Mononuclear cell (primary cell): Measurements from ENCODE around the gene VWA1. TPM values are rescaled to one million over a fixed set of nuclear protein-coding genes. Genes with fewer than 3 reads are reported as not detected.
"Not testable (repeated sequence)": the region's sequence is repeated elsewhere in the genome, so short reads cannot be mapped to it uniquely, and the experiment has no call there.

Source experiments
- H3K27me3 ChIP-seq: 2 replicates; pipeline ENCODE4 v1.6.0; 2011; ENCODE audit warnings: low read length, control low read depth; ENCODE audit not compliant: insufficient read depth
- H3K4me1 ChIP-seq: 2 replicates; pipeline ENCODE4 v1.5.1; 2011; ENCODE audit warnings: mild to moderate bottlenecking, low read length, control low read depth; ENCODE audit not compliant: insufficient read depth
- H3K4me3 ChIP-seq: 2 replicates; pipeline ENCODE4 v1.5.1; 2011; ENCODE audit warnings: mild to moderate bottlenecking, low read length, moderate library complexity
- H3K9me3 ChIP-seq: 2 replicates; pipeline ENCODE4 v1.5.1; 2011; ENCODE audit warnings: low read depth, mild to moderate bottlenecking, control low read depth, low read length
- total RNA-seq: library from RNA; depleted of rRNA; stranded (reverse); fragments of >200 nt; gene quantifications from one replicate; pipeline ENCODE4 v1.2.3, GENCODE V29; 2012

The VWA1 gene
- total RNA-seq, 1 donor = 0.10 TPM

DNA sequence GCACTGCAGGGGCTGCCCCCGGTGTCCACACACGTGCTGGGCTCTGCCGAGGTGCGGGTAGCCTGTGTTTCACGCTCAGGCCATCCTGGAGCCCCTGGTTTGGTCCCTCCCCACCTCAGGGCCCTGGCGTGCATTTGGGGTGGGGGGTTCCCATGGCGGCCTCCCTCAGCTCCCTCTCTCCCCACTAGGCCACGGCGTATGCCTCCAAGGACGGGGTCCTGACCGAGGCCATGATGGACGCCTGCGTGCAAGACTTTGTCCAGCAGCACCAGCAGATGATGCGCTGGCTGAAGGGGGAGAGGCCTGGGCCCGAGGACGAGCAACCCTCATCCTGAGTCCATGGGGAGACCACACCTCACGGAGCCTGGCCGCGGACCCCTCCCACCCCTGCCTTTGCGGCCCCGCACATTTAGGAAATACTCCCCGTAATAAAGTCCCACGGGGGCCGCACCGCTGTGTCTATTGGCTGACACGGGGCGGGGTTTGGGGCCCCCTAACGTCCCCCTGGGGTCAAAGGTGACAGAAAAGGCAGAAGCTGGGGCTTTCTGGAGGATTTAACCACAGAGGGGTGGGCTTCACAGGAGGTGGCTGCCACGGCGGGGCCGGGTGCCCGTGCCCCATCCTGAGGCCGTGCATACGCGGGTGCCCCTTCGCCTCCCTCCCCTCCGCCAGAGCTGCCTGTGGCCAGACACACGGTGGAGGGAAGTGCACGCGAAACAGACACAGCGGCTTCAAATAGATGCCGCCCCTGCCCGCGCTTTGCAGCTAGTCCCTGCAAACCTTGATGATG is 32.9 kb downstream of the VWA1 start:
- H3K4me1 ChIP-seq = peaks cover 19% of the 10 kb centered on the region
- H3K4me3 ChIP-seq, H3K27me3 ChIP-seq, H3K9me3 ChIP-seq: not testable (repeated sequence)

- Histone ChIP-seq H3K4me3 (peak overlapping the region; percentile 76), H3K4me1 (peaks cover 22% of the 10 kb centered on the region), H3K9me3 (no peaks in the 10 kb centered on the region), H3K27me3 (no peaks in the 10 kb centered on the region)
Observed at GRCh38 chr1:1470626-1471388, 35.3 kb downstream of the VWA1 start.

GRCh38 chr1:1471389-1472052 is 36.0 kb downstream of the VWA1 start, which contains the start of gene ATAD3B:
ATAD3B (plus strand) TSS chr1:1471765; CDS start chr1:1471885, 120 bp downstream.
- Histone ChIP-seq H3K9me3 (no peaks in the 10 kb centered on the region), H3K4me1 (peaks cover 22% of the 10 kb centered on the region), H3K4me3 (peak within 1 kb of the TSS; percentile 76), H3K27me3 (no peaks in the 10 kb centered on the region)

GRCh38 chr1:1472053-1472876 is 36.8 kb downstream of the VWA1 start:
- H3K4me1 ChIP-seq = peaks cover 22% of the 10 kb centered on the region
- peak overlapping the region; percentile 76 for H3K4me3 ChIP-seq
- H3K9me3 ChIP-seq, H3K27me3 ChIP-seq: not testable (repeated sequence)

DNA sequence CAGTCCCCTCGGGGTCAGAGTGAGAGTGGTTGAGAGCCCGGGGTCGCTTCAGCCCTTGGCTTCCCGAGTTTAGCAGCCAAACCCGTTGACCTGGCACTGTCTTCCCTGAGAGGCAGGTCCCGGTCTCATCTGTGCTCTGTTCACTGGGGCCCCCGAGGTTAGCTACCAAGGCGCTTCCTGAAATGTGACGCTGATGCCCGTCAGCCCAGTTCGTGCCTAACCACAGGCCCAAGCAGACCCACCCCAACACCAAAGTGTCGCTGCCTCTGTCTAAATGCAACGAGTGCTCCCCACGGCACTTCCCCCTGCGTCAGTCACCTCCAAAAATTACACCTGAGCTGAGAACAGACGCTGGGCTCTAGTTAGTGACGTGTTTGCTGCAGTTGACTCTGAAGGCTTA is 40.5 kb downstream of the VWA1 start:
- not testable (repeated sequence) for H3K4me3 ChIP-seq, H3K27me3 ChIP-seq, H3K9me3 ChIP-seq
- H3K4me1 ChIP-seq = peaks cover 16% of the 10 kb centered on the region

- Histone ChIP-seq H3K27me3 (no peaks in the 10 kb centered on the region), H3K9me3 (no peaks in the 10 kb centered on the region)
Observed at GRCh38 chr1:1477206-1477605, 41.7 kb downstream of the VWA1 start.

GRCh38 chr1:1479547-1480487 is 44.3 kb downstream of the VWA1 start:
- H3K9me3 ChIP-seq = no peaks in the 10 kb centered on the region
- no peaks in the 10 kb centered on the region for H3K27me3 ChIP-seq
- no peaks in the 10 kb centered on the region for H3K4me1 ChIP-seq

More at GRCh38 chr1:1477206-1477605, 41.7 kb downstream of the VWA1 start:
- H3K4me3 ChIP-seq = no peak overlapping the region
- H3K4me1 ChIP-seq = peaks cover 14% of the 10 kb centered on the region

DNA sequence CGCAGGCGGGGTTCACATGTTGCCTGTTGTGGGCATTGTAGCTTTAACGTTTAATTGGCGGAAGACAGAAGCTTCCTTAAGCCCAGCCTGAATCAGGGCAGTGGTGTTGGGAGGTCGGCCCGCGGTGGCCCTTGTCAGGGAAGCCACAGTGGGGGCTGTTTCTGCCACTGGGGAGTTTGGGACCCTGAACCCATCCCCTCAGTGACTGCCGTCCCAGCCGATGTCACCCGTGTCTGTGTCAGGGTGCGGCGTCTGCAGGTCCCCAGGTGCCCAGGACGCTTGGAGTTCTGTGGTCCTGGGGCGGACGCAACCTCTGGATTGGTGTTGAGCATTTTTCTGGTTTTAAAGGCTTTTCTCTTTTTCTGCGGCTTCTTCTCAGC is 45.0 kb downstream of the VWA1 start:
- not testable (repeated sequence) for H3K4me3 ChIP-seq, H3K9me3 ChIP-seq, H3K4me1 ChIP-seq, H3K27me3 ChIP-seq

More at GRCh38 chr1:1479547-1480487, 44.3 kb downstream of the VWA1 start:
- H3K4me3 ChIP-seq = no peak overlapping the region

DNA sequence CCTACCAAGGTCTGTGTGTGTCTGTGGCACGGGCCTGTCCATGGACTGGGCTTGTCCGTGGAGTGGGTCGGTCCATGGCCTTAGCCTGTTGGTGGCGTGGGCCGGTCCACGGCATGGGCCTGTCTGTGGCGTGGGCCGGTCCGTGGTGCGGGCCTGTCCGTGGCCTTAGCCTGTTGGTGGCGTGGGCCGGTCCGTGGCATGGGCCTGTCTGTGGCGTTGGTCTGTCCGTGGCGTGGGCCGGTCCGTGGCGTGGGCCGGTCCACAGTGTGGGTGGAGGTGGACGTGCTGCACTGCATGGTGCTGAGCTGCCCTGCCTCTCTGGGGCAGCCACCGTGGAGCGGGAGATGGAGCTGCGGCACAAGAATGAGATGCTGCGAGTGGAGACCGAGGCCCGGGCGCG is 46.3 kb downstream of the VWA1 start:
- H3K9me3 ChIP-seq, H3K4me3 ChIP-seq, H3K27me3 ChIP-seq, H3K4me1 ChIP-seq: not testable (repeated sequence)

DNA sequence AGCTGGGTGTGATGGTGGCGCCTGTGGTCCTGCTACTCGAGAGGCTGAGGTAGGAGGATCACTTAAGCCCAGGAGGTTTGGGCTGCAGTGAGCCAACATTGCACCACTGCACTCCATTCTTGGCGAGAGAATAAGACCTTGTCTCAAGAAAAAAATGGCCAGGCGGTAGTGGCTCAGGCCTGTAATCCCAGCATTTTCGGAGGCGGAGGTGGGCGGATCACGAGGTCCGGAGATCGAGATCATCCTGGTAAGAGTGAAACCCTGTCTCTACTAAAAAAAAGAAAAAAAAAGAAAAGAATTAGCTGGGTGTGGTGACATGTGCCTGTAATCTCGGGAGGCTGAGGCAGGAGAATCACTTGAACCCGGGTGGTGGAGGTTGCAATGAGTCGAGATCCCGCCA is 47.4 kb downstream of the VWA1 start:
- no peaks in the 10 kb centered on the region for H3K9me3 ChIP-seq
- no peak overlapping the region for H3K4me3 ChIP-seq
- H3K27me3 ChIP-seq = no peaks in the 10 kb centered on the region
- H3K4me1 ChIP-seq = no peaks in the 10 kb centered on the region

- no peaks in the 10 kb centered on the region for H3K9me3 ChIP-seq
- H3K4me3 ChIP-seq = no peak overlapping the region
- no peaks in the 10 kb centered on the region for H3K4me1 ChIP-seq
- H3K27me3 ChIP-seq = no peaks in the 10 kb centered on the region
Observed at GRCh38 chr1:1483714-1484113, 48.2 kb downstream of the VWA1 start.

DNA sequence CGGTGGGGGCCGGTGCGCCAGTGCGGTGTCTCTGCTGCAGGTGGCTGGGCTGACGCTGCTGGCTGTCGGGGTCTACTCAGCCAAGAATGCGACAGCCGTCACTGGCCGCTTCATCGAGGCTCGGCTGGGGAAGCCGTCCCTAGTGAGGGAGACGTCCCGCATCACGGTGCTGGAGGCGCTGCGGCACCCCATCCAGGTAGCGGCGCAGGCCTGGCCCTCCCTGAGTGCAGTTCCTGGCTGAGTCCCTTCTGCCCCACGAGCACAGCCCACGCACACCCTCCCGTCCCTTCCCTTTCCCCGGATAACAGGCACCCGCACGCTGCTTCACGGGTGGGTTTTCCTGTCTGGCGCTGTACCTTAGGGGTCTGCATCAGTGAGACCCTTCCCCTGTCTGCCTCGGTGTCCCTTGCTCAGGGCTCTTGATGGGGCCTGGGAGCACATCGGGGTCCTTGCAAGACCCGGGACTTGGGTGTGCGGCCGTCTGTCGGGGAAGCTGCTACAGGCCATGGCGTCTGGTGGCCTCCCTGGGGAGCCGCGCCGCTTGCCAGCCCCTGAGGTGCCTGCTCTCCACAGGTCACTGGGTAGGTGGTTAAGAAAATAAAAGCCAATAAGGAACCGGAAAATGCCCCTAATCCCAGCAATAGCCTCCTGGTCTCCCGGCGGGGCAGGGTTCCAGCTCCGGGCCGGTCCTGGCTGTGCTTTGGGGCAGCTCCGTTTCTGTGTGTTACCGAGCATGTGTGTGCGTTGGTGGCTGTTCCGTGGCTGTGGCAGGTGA is 49.7 kb downstream of the VWA1 start:
- H3K4me1 ChIP-seq, H3K9me3 ChIP-seq, H3K27me3 ChIP-seq, H3K4me3 ChIP-seq: not testable (repeated sequence)

DNA sequence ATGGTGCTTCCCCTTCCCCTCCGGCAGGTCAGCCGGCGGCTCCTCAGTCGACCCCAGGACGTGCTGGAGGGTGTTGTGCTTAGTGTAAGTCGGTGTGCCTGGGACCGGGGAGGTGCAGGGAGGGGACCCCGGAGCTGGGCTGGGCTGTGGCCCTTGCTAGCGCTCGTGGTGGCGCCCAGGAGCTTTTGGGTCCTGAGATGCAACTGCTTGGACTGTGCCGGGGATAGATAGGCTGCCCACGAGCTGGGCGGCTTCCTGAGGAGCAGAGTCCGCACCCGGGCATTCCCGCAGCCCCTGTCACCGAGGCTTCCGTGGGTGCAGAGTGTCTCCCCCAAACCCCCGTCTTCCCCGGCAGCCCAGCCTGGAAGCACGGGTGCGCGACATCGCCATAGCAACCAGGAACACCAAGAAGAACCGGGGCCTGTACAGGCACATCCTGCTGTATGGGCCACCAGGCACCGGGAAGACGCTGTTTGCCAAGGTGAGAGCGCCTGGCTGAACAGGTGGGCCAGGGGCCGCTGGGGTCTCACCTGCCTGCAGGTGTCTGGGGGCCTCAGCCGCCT is 50.3 kb downstream of the VWA1 start:
- not testable (repeated sequence) for H3K4me1 ChIP-seq

More for the DNA sequence above, 50.3 kb downstream of the VWA1 start:
- H3K4me3 ChIP-seq, H3K27me3 ChIP-seq, H3K9me3 ChIP-seq: not testable (repeated sequence)
